ENCODE measurements around the gene DBR1. TPM values are rescaled to one million over a fixed set of nuclear protein-coding genes. Genes with fewer than 3 reads are reported as not detected.

The DBR1 gene
- total and polyA plus RNA-seq, 2 of the 13 experiments (the other 11 are each of a cell fraction or from before 2014, with no cell fraction given), result 6.4 to 16.7 TPM

DNA sequence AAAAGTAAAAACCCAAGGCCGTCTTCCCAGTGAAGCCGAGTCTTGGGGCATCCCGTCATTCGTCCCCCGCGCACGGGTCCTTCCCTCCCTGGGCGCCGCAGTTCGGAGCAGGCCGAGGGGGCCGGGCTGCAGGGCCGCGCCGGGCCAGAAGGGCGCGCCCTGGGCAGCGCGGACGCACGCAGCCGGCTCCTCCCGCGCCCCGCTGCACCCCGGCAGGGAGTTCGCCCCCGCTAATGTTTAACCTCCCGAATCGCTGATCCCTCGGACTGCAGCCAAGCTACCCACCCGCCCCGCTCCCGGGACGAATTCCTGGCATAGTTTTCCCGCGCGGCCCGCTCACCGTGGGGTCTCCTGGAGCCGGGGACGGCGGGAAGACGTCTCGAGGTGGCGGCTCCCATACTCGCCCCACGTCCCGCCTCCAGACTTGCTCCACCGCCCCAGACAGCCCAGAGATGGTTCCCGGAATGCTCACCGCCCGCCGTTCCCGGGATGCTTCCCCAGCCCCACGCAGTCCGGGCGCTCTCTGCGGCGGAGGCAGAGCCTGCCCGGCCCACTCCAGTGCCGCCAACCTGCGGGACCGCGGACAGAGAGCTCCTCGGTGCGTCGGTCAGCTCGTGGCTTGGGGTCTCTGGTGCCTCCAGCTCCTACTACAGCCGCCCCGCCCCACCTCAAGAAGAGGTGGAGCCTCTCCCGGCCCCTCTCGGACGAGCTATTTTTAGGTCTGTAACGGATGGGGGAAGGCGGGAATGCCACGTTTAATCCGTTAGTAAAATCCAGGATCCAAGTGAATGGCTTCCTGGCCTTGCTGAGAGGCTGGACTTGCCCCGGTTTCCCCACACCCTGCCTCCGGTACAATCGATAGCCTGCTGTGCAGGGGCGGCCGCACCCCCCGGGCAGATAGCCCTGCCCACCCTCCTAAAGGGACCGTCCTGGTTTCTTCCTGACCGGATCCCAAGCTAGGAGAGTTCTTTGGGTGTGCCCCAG, 59.4 kb downstream of the DBR1 start, which contains the start of gene DZIP1L (continued):
- TF ChIP-seq KMT2B (CRISPR knock-in tag; IDR thresholded peaks at IDR 0.05) (no peak), ZNF891 (CRISPR knock-in tag; IDR thresholded peaks at IDR 0.05) (peak; percentile 43; the same call in 1 of the 2 replicates), RFX5 (IDR thresholded peaks at IDR 0.05; ENCODE audit: low read depth, low read length) (no peak), U2AF2 (IDR thresholded peaks at IDR 0.05; ENCODE audit: low read depth, low read length) (no peak), ZNF790 (CRISPR knock-in tag; IDR thresholded peaks at IDR 0.05; ENCODE audit: borderline replicate concordance) (no peak), ZFAT (CRISPR knock-in tag; conservative IDR thresholded peaks at IDR 0.05) (no peak), SKI (IDR thresholded peaks at IDR 0.05; ENCODE audit: partially characterized antibody) (no peak), USF2 (IDR thresholded peaks at IDR 0.05; ENCODE audit: low read depth, low read length) (no peak), USF2 (CRISPR knock-in tag; IDR thresholded peaks at IDR 0.05; ENCODE audit: borderline replicate concordance) (no peak), MTERF4 (CRISPR knock-in tag; IDR thresholded peaks at IDR 0.05) (0 out of 2 replicates have a peak, but pooled peaks have one; percentile 17), CREM (IDR thresholded peaks at IDR 0.05) (no peak), CREM (CRISPR knock-in tag; IDR thresholded peaks at IDR 0.05) (no peak), ZNF75D (CRISPR knock-in tag; IDR thresholded peaks at IDR 0.05; ENCODE audit: borderline replicate concordance) (no peak), ZNF546 (CRISPR knock-in tag; conservative IDR thresholded peaks at IDR 0.05) (no peak), TARDBP (CRISPR knock-in tag; IDR thresholded peaks at IDR 0.05) (peak; percentile 11; the same call in 1 of the 2 replicates), ZXDC (CRISPR knock-in tag; IDR thresholded peaks at IDR 0.05) (no peak), ZNF251 (CRISPR knock-in tag; IDR thresholded peaks at IDR 0.05) (no peak), ZFP90 (CRISPR knock-in tag; IDR thresholded peaks at IDR 0.05; ENCODE audit: borderline replicate concordance) (peak; percentile 74; the same call in 1 of the 2 replicates), ATF1 (CRISPR knock-in tag; IDR thresholded peaks at IDR 0.05) (no peak), SRF (IDR thresholded peaks at IDR 0.05; ENCODE audit: low read depth, low read length) (no peak), LCORL (IDR thresholded peaks at IDR 0.05) (no peak), LCORL (CRISPR knock-in tag; IDR thresholded peaks at IDR 0.05) (no peak)
- TF ChIP-seq, protein P1, sequence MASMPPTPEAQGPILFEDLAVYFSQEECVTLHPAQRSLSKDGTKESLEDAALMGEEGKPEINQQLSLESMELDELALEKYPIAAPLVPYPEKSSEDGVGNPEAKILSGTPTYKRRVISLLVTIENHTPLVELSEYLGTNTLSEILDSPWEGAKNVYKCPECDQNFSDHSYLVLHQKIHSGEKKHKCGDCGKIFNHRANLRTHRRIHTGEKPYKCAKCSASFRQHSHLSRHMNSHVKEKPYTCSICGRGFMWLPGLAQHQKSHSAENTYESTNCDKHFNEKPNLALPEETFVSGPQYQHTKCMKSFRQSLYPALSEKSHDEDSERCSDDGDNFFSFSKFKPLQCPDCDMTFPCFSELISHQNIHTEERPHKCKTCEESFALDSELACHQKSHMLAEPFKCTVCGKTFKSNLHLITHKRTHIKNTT (CRISPR knock-in tag; IDR thresholded peaks at IDR 0.05), result no peak
